HepG2 (cell line): Measurements from ENCODE around the gene MUL1. TPM values are rescaled to one million over a fixed set of nuclear protein-coding genes. Genes with fewer than 3 reads are reported as not detected.

Source experiments
- ATAC-seq: fragments of 200-7000 bp; cut with Tn5 transposase; 3 replicates; pipeline ENCODE4 v1.9.1; 2020; ENCODE audit warnings: mild to moderate bottlenecking, moderate library complexity
- BruUV-seq: library from RNA; stranded (reverse); fragments of 400-500 nt; replicated peaks from 2 replicates; lab custom pipeline; 2021; lab: Mats Ljungman, UMichigan
- CTCF ChIA-PET: fragments of 300-600 bp; formaldehyde crosslinking; extraction: SDS; loops from one replicate; lab custom pipeline; 2021; ENCODE audit warnings: low total read pairs, inconsistent platforms, low intra/inter-chr PET ratio; lab: Yijun Ruan, JAX
- POLR2A ChIA-PET: fragments of 350-600 bp; sonication (Branson Sonifier 250); formaldehyde crosslinking; loops from one replicate; lab custom pipeline; 2020; ENCODE audit warnings: antibody characterized with exemption, inconsistent platforms; lab: Yijun Ruan, JAX
- DNase-seq: peaks from one replicate; pipeline ENCODE4 v3.0.0-alpha.2; 2015; ENCODE audit warnings: low spot score
- FAIRE-seq: peaks from 3 replicates; lab custom pipeline; 2011; peaks lifted over from hg19 to GRCh38; lab: Jason Lieb, UNC
- H2AFZ ChIP-seq: one replicate; pipeline ENCODE4 v1.6.1; 2011; ENCODE audit warnings: low read length, inconsistent platforms
- H3K27ac ChIP-seq: fragments of 300-600 bp; 3 replicates; pipeline ENCODE4 v1.8.0; 2011; ENCODE audit warnings: mixed run types, mild to moderate bottlenecking, mixed read lengths, low read length, inconsistent platforms; ENCODE audit not compliant: insufficient read depth; ENCODE audit errors: extremely low read length
- H3K27me3 ChIP-seq, 2 experiments: fragments of 200-600 bp in 1 of 2; 2 replicates in 1 of 2; 3 replicates in 1 of 2; pipeline versions ENCODE4 v1.6.0 to v1.8.0; 2011; ENCODE audit warnings: low read length in 2 of 2, mild to moderate bottlenecking in 2 of 2, moderate library complexity in 2 of 2, inconsistent platforms in 1 of 2; ENCODE audit not compliant: insufficient read depth in 2 of 2, control insufficient read depth in 1 of 2
- H3K36me3 ChIP-seq, 2 experiments: fragments of 200-600 bp in 1 of 2; replicated peaks in 1 of 2; 2 replicates in 1 of 2; 3 replicates in 1 of 2; pipeline versions ENCODE4 v1.5.1 to v1.8.0; 2011; ENCODE audit warnings: low read length in 2 of 2, inconsistent platforms in 1 of 2; ENCODE audit not compliant: insufficient read depth in 2 of 2, control insufficient read depth in 1 of 2
- H3K4me1 ChIP-seq: 2 replicates; pipeline ENCODE4 v1.5.1; 2012; ENCODE audit warnings: low read length, inconsistent platforms; ENCODE audit not compliant: insufficient read depth
- H3K4me2 ChIP-seq: 2 replicates; pipeline ENCODE4 v1.6.0; 2011; ENCODE audit warnings: low read depth, low read length, inconsistent platforms
- H3K4me3 ChIP-seq, 3 experiments: fragments of 200-600 bp in 1 of 3; sonication (generic), shearing (Covaris generic) in 1 of 3; replicated peaks in 1 of 3; 2 replicates each; pipeline ENCODE4 v1.5.1; 2011 to 2016; ENCODE audit warnings: low read length in 3 of 3, inconsistent platforms in 2 of 3, low read depth in 2 of 3, mild to moderate bottlenecking in 2 of 3, control low read depth in 1 of 3, mixed read lengths in 1 of 3; ENCODE audit not compliant: insufficient read depth in 1 of 3
- H3K79me2 ChIP-seq: one replicate; pipeline ENCODE4 v1.6.1; 2011; ENCODE audit warnings: low read length, inconsistent platforms; ENCODE audit not compliant: insufficient read depth
- H3K9ac ChIP-seq: 2 replicates; pipeline ENCODE4 v1.6.0; 2011; ENCODE audit warnings: mild to moderate bottlenecking, low read depth, low read length, inconsistent platforms; ENCODE audit not compliant: insufficient read depth
- H3K9me3 ChIP-seq: 2 replicates; pipeline ENCODE4 v1.5.1; 2012; ENCODE audit warnings: mild to moderate bottlenecking, low read length
- H4K20me1 ChIP-seq: 2 replicates; pipeline ENCODE4 v1.6.0; 2011; ENCODE audit warnings: inconsistent platforms, mild to moderate bottlenecking, low read length, moderate library complexity; ENCODE audit not compliant: insufficient read depth
- FOXP1 ChIP-seq, 2 experiments: fragments of 450-650 bp in 1 of 2; IDR thresholded peaks; 2 replicates each; pipeline ENCODE4 v1.6.1; 2017 to 2018; ENCODE audit warnings: antibody characterized with exemption in 1 of 2
- HDAC2 ChIP-seq: sonication (generic); formaldehyde crosslinking; IDR thresholded peaks from 2 replicates; pipeline ENCODE4 v1.4.0; 2020; ENCODE audit warnings: missing genetic modification reagents
- HNRNPK ChIP-seq: fragments of 200-400 bp; formaldehyde crosslinking; IDR thresholded peaks from 2 replicates; pipeline ENCODE4 v1.6.1; 2018; ENCODE audit warnings: low read length, low read depth, moderate library complexity, mild to moderate bottlenecking; ENCODE audit not compliant: poor library complexity, severe bottlenecking
- KAT8 ChIP-seq: IDR thresholded peaks from 2 replicates; pipeline ENCODE4 v1.6.1; 2016; ENCODE audit warnings: missing genetic modification reagents, missing compliant biosample characterization
- LCORL ChIP-seq, 2 experiments: fragments of 450-650 bp in 1 of 2; sonication (generic) in 1 of 2; formaldehyde crosslinking in 1 of 2; IDR thresholded peaks; 2 replicates each; pipeline versions ENCODE4 v1.5.0 to v1.6.1; 2017 to 2020; ENCODE audit warnings: antibody characterized with exemption in 1 of 2, missing genetic modification reagents in 1 of 2
- NKX3-1 ChIP-seq: sonication (generic); formaldehyde crosslinking; IDR thresholded peaks from 2 replicates; pipeline ENCODE4 v1.5.0; 2020; ENCODE audit warnings: missing genetic modification reagents
- PAWR ChIP-seq: sonication (generic); formaldehyde crosslinking; IDR thresholded peaks from 2 replicates; pipeline ENCODE4 v1.4.0; 2020; ENCODE audit warnings: missing genetic modification reagents, mild to moderate bottlenecking, borderline replicate concordance
- RXRB ChIP-seq: IDR thresholded peaks from 2 replicates; pipeline ENCODE4 v1.6.1; 2016; ENCODE audit warnings: borderline replicate concordance, missing genetic modification reagents, missing compliant biosample characterization
- UBTF ChIP-seq: sonication (generic); formaldehyde crosslinking; IDR thresholded peaks from 2 replicates; pipeline ENCODE4 v1.4.0; 2020; ENCODE audit warnings: mild to moderate bottlenecking, missing genetic modification reagents
- YY1 ChIP-seq: IDR thresholded peaks from 2 replicates; pipeline ENCODE4 v1.6.1; 2011; ENCODE audit warnings: low read length, low read depth, moderate library complexity, mild to moderate bottlenecking; ENCODE audit not compliant: insufficient read depth, insufficient replicate concordance
- ZBTB1 ChIP-seq: sonication (generic); formaldehyde crosslinking; IDR thresholded peaks from 2 replicates; pipeline ENCODE4 v1.4.0; 2020; ENCODE audit warnings: missing genetic modification reagents, borderline replicate concordance
- ZFX ChIP-seq: sonication (generic); formaldehyde crosslinking; IDR thresholded peaks from 2 replicates; pipeline ENCODE4 v1.4.0; 2020; ENCODE audit warnings: mild to moderate bottlenecking, low read depth, missing genetic modification reagents, moderate library complexity
- ZNF652 ChIP-seq: IDR thresholded peaks from 2 replicates; pipeline ENCODE4 v1.6.1; 2016; ENCODE audit warnings: low read depth, borderline replicate concordance
- WGBS: methylation state at CpG from one replicate; pipeline ENCODE4 v1.1.6; 2017; ENCODE audit warnings: low lambda C conversion rate; 5-methylcytosine and 5-hydroxymethylcytosine counted together
- in situ Hi-C: cut with HindIII; loops from 2 replicates; pipeline ENCODE4 v1.10.0; 2017; ENCODE audit warnings: low pct_unique_long_range_greater_than_20kb; ENCODE audit not compliant: extremely low pct_ligation_motif_present
- intact Hi-C: fragments of 100-400 bp; cut with micrococcal nuclease; formaldehyde crosslinking; loops from one replicate; pipeline ENCODE4 v1.10.0; 2022; ENCODE audit not compliant: unreplicated experiment
- polyA plus RNA-seq, 8 experiments: library from polyadenylated mRNA; depleted of rRNA in 3 of 8; stranded (reverse) in 7 of 8; unstranded in 1 of 8; fragments of >200 nt; fragmentation: Illumina TruSeq in 4 of 8; extraction: Trizol in 4 of 8; gene quantifications; 2 replicates each; pipeline versions ENCODE4 v1.2.1 to v1.2.3, GENCODE V29; 2011 to 2016; ENCODE audit warnings: low read depth in 4 of 8, missing spikeins in 1 of 8, mixed read lengths in 1 of 8; ENCODE audit not compliant: insufficient read depth in 1 of 8
- total RNA-seq, 5 experiments: library from RNA; depleted of rRNA; stranded (reverse); fragments of >200 nt; fragmentation: Illumina TruSeq; extraction: Trizol; gene quantifications; 2 replicates each; pipeline ENCODE4 v1.2.3, GENCODE V29; 2016; ENCODE audit warnings: low read depth in 1 of 5
- TF ChIP-seq, protein P1 (sequence below): sonication (generic); formaldehyde crosslinking; IDR thresholded peaks from 2 replicates; pipeline ENCODE4 v1.5.0; 2020; ENCODE audit warnings: mild to moderate bottlenecking, missing genetic modification reagents, borderline replicate concordance

Gene MUL1
- total and polyA plus RNA-seq, 2 of the 13 experiments (the other 11 are each of a cell fraction or from before 2014, with no cell fraction given) = 21.5 to 26.5 TPM

DNA sequence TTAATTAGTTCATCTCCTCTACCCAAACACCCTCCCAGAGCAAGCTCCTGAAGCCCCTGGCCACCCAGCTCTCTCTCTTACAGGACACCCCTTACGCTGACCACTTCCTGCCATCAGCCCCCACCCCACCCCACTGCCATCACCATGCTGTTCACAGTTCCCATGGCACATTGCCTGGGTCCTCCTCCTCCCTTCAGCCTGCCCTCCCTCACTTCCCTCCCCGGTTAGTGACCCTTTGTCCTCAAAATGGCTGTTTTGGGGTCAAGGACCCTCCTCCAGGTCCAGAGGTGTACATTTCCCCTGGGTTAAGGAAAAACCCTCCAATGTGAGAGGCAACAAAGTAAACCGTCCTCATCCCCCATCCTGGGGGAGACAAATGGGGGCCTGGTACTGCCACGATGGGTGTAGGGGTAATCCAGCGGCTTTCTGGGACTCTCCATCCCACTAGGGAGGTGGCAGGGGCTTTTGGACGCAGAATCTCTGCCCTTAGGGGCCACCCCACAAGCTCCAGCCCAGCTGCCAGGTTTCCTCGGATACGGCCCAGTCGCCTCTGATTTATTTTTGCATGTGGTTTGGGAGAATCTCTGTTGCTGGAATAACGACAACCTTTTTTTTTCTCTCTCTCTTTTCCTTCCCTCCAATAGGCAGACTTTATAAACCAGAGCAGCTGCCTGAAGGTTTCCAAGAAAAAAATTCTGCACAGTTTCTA, 30.4 kb downstream of the MUL1 start:
- ATAC-seq (no peak), DNase-seq (no peak), FAIRE-seq (no peak)
- no TSS peak for BruUV-seq
- intact Hi-C loops (no loop called here), in situ Hi-C loops (loop anchor here (5.0 kb wide), 1 partner anchor 550 kb away; no protein-coding TSS in a partner anchor)
- ChIA-PET CTCF (no interaction called here), POLR2A (interaction anchor here (1.2 kb wide), 1 partner anchor 9 kb away, joined by 6 read pairs; the partner anchor contains the start of gene CAMK2N1)
- Histone ChIP-seq H3K4me3 (peak overlapping the region in 1 of 3 experiments; percentile 73; a peak in 2 of 6 replicates), H4K20me1 (no peaks in the 10 kb centered on the region), H3K4me1 (peaks cover 91% of the 10 kb centered on the region), H3K27ac (peak overlapping the region; percentile 92), H2AFZ (no peak overlapping the region), H3K9ac (peak overlapping the region; percentile 88), H3K27me3 (no peaks in the 10 kb centered on the region; a peak in 1 of 5 replicates), H3K36me3 (no peaks in the 10 kb centered on the region), H3K9me3 (no peaks in the 10 kb centered on the region), H3K79me2 (peaks cover 38% of the 10 kb centered on the region), H3K4me2 (peak overlapping the region; percentile 81)
- WGBS = 45% methylated on average over 10 of the region's 10 CpGs
- TF ChIP-seq ZBTB1 (CRISPR knock-in tag) (no peak), ZNF652 (CRISPR knock-in tag) (no peak), HDAC2 (CRISPR knock-in tag) (peak; percentile 21; the same call in 1 of the 2 replicates), PAWR (CRISPR knock-in tag) (no peak), LCORL (IDR thresholded peaks at IDR 0.05) (no peak), LCORL (CRISPR knock-in tag; IDR thresholded peaks at IDR 0.05) (peak; percentile 44; the same call in 1 of the 2 replicates), FOXP1 (IDR thresholded peaks at IDR 0.05) (no peak), FOXP1 (CRISPR knock-in tag; IDR thresholded peaks at IDR 0.05) (0 out of 2 replicates have a peak, but pooled peaks have one; percentile 7), ZFX (CRISPR knock-in tag) (peak; percentile 50; the same call in 1 of the 2 replicates), RXRB (CRISPR knock-in tag) (peak; percentile 82), HNRNPK (no peak), YY1 (peak; percentile 28), KAT8 (no peak), NKX3-1 (CRISPR knock-in tag) (no peak), UBTF (no peak)
- TF ChIP-seq, protein P1, sequence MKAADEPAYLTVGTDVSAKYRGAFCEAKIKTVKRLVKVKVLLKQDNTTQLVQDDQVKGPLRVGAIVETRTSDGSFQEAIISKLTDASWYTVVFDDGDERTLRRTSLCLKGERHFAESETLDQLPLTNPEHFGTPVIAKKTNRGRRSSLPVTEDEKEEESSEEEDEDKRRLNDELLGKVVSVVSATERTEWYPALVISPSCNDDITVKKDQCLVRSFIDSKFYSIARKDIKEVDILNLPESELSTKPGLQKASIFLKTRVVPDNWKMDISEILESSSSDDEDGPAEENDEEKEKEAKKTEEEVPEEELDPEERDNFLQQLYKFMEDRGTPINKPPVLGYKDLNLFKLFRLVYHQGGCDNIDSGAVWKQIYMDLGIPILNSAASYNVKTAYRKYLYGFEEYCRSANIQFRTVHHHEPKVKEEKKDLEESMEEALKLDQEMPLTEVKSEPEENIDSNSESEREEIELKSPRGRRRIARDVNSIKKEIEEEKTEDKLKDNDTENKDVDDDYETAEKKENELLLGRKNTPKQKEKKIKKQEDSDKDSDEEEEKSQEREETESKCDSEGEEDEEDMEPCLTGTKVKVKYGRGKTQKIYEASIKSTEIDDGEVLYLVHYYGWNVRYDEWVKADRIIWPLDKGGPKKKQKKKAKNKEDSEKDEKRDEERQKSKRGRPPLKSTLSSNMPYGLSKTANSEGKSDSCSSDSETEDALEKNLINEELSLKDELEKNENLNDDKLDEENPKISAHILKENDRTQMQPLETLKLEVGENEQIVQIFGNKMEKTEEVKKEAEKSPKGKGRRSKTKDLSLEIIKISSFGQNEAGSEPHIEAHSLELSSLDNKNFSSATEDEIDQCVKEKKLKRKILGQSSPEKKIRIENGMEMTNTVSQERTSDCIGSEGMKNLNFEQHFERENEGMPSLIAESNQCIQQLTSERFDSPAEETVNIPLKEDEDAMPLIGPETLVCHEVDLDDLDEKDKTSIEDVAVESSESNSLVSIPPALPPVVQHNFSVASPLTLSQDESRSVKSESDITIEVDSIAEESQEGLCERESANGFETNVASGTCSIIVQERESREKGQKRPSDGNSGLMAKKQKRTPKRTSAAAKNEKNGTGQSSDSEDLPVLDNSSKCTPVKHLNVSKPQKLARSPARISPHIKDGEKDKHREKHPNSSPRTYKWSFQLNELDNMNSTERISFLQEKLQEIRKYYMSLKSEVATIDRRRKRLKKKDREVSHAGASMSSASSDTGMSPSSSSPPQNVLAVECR = no peak
